HTR-8/SVneo (cell line): ENCODE data around the gene TBC1D14.

ENCODE experiments used
- DNase-seq: peaks from one replicate; pipeline ENCODE4 v3.0.0; 2011; ENCODE audit warnings: low spot score, mixed read lengths; ENCODE audit not compliant: insufficient read length
- FAIRE-seq: peaks from 2 replicates; lab custom pipeline; 2011; peaks lifted over from hg19 to GRCh38; lab: Jason Lieb, UNC

Gene TBC1D14

GRCh38 chr4:6926681-6927478 lies 17.3 kb downstream of the TBC1D14 start:
- no peak for DNase-seq

GRCh38 chr4:6928081-6928480 lies 18.5 kb downstream of the TBC1D14 start:
- FAIRE-seq = no peak

More at GRCh38 chr4:6926681-6927478, 17.3 kb downstream of the TBC1D14 start:
- no peak for FAIRE-seq

GRCh38 chr4:6929339-6929811 lies 19.7 kb downstream of the TBC1D14 start:
- FAIRE-seq (no peak), DNase-seq (no peak)

More at GRCh38 chr4:6928081-6928480, 18.5 kb downstream of the TBC1D14 start:
- DNase-seq = no peak

- FAIRE-seq (no peak), DNase-seq (no peak)
Observed at GRCh38 chr4:6929812-6930464, 20.3 kb downstream of the TBC1D14 start.

- DNase-seq (no peak), FAIRE-seq (no peak)
Observed at GRCh38 chr4:6932475-6932874, 22.8 kb downstream of the TBC1D14 start.

GRCh38 chr4:6932918-6933317 lies 23.3 kb downstream of the TBC1D14 start:
- no peak for DNase-seq
- FAIRE-seq = no peak

GRCh38 chr4:6933691-6934430 lies 24.2 kb downstream of the TBC1D14 start:
- FAIRE-seq = no peak

GRCh38 chr4:6935965-6936364 lies 26.3 kb downstream of the TBC1D14 start:
- DNase-seq (no peak), FAIRE-seq (no peak)

More at GRCh38 chr4:6933691-6934430, 24.2 kb downstream of the TBC1D14 start:
- no peak for DNase-seq

GRCh38 chr4:6937201-6937600 lies 27.6 kb downstream of the TBC1D14 start:
- FAIRE-seq (no peak), DNase-seq (no peak)

- no peak for DNase-seq
- no peak for FAIRE-seq
Observed at GRCh38 chr4:6937754-6938153, 28.1 kb downstream of the TBC1D14 start.

- DNase-seq (no peak), FAIRE-seq (no peak)
Observed at GRCh38 chr4:6938237-6938636, 28.6 kb downstream of the TBC1D14 start.

GRCh38 chr4:6938647-6939271 lies 29.1 kb downstream of the TBC1D14 start:
- no peak for FAIRE-seq
- DNase-seq = no peak

GRCh38 chr4:6939761-6940743 lies 30.4 kb downstream of the TBC1D14 start:
- DNase-seq = no peak
- FAIRE-seq = no peak

- DNase-seq = no peak
- FAIRE-seq = no peak
Observed at GRCh38 chr4:6940744-6941137, 31.1 kb downstream of the TBC1D14 start.

- no peak for DNase-seq
Observed at GRCh38 chr4:6941796-6942195, 32.2 kb downstream of the TBC1D14 start.

GRCh38 chr4:6942238-6942800 lies 32.7 kb downstream of the TBC1D14 start:
- peak; percentile 81 for DNase-seq
- no peak for FAIRE-seq

More at GRCh38 chr4:6941796-6942195, 32.2 kb downstream of the TBC1D14 start:
- FAIRE-seq = no peak

- no peak for DNase-seq
- no peak for FAIRE-seq
Observed at GRCh38 chr4:6943012-6943884, 33.6 kb downstream of the TBC1D14 start.

GRCh38 chr4:6943885-6944225 lies 34.2 kb downstream of the TBC1D14 start:
- no peak for DNase-seq
- no peak for FAIRE-seq
